K562 (cell line): ENCODE results near the gene GLYATL1B. TPM values are rescaled to one million over a fixed set of nuclear protein-coding genes. Genes with fewer than 3 reads are reported as not detected.

ENCODE experiments used
- CHD2 ChIP-seq: IDR thresholded peaks from 2 replicates; pipeline ENCODE4 v1.6.1; 2011; ENCODE audit warnings: low read depth, low read length
- L3MBTL2 ChIP-seq: fragments of 450-650 bp; IDR thresholded peaks from 2 replicates; pipeline ENCODE4 v1.6.1; 2016; ENCODE audit warnings: mild to moderate bottlenecking, moderate library complexity
- LARP7 ChIP-seq: fragments of 450-650 bp; IDR thresholded peaks from 2 replicates; pipeline ENCODE4 v1.6.1; 2016
- MAZ ChIP-seq, 2 experiments: fragments of 450-650 bp in 1 of 2; sonication (generic) in 1 of 2; formaldehyde crosslinking; IDR thresholded peaks in 1 of 2; conservative IDR thresholded peaks in 1 of 2; 2 replicates each; pipeline versions ENCODE4 v1.4.0 to v1.5.0; 2020; ENCODE audit warnings: mild to moderate bottlenecking in 1 of 2, missing genetic modification reagents in 1 of 2
- NFIC ChIP-seq: fragments of 450-650 bp; IDR thresholded peaks from 2 replicates; pipeline ENCODE4 v1.6.1; 2017; ENCODE audit warnings: mild to moderate bottlenecking, inconsistent platforms
- NRF1 ChIP-seq, 2 experiments: fragments of 450-650 bp; IDR thresholded peaks in 1 of 2; conservative IDR thresholded peaks in 1 of 2; 2 replicates each; pipeline ENCODE4 v1.6.1; 2014; ENCODE audit warnings: mild to moderate bottlenecking in 2 of 2
- ZNF707 ChIP-seq: fragments of 250-450 bp; sonication (Bioruptor Pico); conservative IDR thresholded peaks from 2 replicates; pipeline ENCODE4 v1.8.0; 2022; ENCODE audit warnings: inconsistent platforms, mild to moderate bottlenecking, moderate library complexity
- polyA plus RNA-seq, 8 experiments: library from polyadenylated mRNA; depleted of rRNA in 4 of 8; stranded (reverse) in 5 of 8; unstranded in 3 of 8; fragments of >200 nt; fragmentation: Nextera tagmentation in 2 of 8; fragmentation: Illumina TruSeq in 1 of 8; extraction: Ambion mirVana in 2 of 8; extraction: Trizol in 1 of 8; gene quantifications; 2 replicates each; pipeline versions ENCODE4 v1.2.1 to v1.2.3, GENCODE V29; 2011 to 2014; ENCODE audit warnings: inconsistent platforms in 1 of 8, missing spikeins in 1 of 8
- total RNA-seq, 7 experiments: library from RNA; depleted of rRNA in 6 of 7; stranded (reverse); fragments of >200 nt in 6 of 7; fragmentation: Illumina TruSeq in 2 of 7; extraction: Trizol in 2 of 7; gene quantifications; 2 replicates each; pipeline versions ENCODE4 v1.2.1 to v1.2.3, GENCODE V29; 2011 to 2021; ENCODE audit warnings: low replicate concordance in 1 of 7
- TF ChIP-seq, protein P1 (sequence below), 3 experiments: IDR thresholded peaks in 2 of 3; conservative IDR thresholded peaks in 1 of 3; 2 replicates each; pipeline ENCODE4 v1.5.1; 2011 to 2012; ENCODE audit warnings: low read length in 3 of 3, mild to moderate bottlenecking in 3 of 3, control low read depth in 2 of 3, improper control_type of control experiment in 1 of 3, inconsistent platforms in 1 of 3, low read depth in 1 of 3, mixed read lengths in 1 of 3, moderate library complexity in 1 of 3; ENCODE audit not compliant: insufficient read depth in 2 of 3
- TF ChIP-seq, protein P2 (sequence below): fragments of 200-800 bp; sonication (Bioruptor generic); IDR thresholded peaks from 2 replicates; pipeline ENCODE4 v1.6.1; 2017; ENCODE audit warnings: missing genetic modification characterization, missing compliant biosample characterization

The GLYATL1B gene
- total and polyA plus RNA-seq, 9 of the 15 experiments (the other 6 are each of a cell fraction or from before 2014, with no cell fraction given): not detected

DNA sequence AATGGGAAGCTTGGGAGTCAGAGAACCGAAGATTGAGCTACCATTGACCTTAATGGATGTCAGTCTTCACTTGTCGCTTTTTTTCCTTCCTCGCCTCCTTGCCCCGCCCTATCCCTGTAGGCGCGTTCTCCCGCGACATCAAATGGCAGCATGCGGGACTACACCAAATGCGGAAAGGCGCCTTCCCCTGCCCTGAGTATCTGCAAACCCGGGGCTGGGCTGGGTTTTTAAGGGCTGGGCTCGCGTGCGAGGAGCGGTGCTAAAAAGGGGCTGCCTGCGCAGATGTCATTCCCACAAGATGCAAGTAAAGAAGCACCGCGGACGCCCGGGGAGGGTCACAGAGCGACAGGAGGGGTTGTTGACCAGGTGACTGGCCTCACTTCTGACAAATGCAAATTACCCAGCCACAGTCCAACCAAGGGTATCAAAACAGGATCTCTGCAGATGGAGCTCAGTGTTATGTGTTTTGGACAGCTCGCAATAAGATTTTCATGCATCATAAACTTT lies 16.2 kb downstream of the GLYATL1B start (continued):
- TF ChIP-seq MAZ (CRISPR knock-in tag; conservative IDR thresholded peaks at IDR 0.05 in 1 of 2, IDR thresholded peaks at IDR 0.05 in 1 of 2): peak; percentile 63 to 65; a peak in 3 of 4 replicates
- no peak for TF ChIP-seq NFIC
- TF ChIP-seq, protein P1, sequence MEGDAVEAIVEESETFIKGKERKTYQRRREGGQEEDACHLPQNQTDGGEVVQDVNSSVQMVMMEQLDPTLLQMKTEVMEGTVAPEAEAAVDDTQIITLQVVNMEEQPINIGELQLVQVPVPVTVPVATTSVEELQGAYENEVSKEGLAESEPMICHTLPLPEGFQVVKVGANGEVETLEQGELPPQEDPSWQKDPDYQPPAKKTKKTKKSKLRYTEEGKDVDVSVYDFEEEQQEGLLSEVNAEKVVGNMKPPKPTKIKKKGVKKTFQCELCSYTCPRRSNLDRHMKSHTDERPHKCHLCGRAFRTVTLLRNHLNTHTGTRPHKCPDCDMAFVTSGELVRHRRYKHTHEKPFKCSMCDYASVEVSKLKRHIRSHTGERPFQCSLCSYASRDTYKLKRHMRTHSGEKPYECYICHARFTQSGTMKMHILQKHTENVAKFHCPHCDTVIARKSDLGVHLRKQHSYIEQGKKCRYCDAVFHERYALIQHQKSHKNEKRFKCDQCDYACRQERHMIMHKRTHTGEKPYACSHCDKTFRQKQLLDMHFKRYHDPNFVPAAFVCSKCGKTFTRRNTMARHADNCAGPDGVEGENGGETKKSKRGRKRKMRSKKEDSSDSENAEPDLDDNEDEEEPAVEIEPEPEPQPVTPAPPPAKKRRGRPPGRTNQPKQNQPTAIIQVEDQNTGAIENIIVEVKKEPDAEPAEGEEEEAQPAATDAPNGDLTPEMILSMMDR (IDR thresholded peaks at IDR 0.05 in 2 of 3, conservative IDR thresholded peaks at IDR 0.05 in 1 of 3; ENCODE audit: insufficient read depth in 2 of 3, low read depth in 1 of 3, low read length in 3 of 3): peak; percentile 50 to 59 (median 55); a peak in 4 of 6 replicates
- TF ChIP-seq NRF1 (conservative IDR thresholded peaks at IDR 0.05 in 1 of 2, IDR thresholded peaks at IDR 0.05 in 1 of 2): peak; percentile 42 to 46
- TF ChIP-seq CHD2: peak; percentile 67
- TF ChIP-seq L3MBTL2: peak; percentile 43
- TF ChIP-seq, protein P2, sequence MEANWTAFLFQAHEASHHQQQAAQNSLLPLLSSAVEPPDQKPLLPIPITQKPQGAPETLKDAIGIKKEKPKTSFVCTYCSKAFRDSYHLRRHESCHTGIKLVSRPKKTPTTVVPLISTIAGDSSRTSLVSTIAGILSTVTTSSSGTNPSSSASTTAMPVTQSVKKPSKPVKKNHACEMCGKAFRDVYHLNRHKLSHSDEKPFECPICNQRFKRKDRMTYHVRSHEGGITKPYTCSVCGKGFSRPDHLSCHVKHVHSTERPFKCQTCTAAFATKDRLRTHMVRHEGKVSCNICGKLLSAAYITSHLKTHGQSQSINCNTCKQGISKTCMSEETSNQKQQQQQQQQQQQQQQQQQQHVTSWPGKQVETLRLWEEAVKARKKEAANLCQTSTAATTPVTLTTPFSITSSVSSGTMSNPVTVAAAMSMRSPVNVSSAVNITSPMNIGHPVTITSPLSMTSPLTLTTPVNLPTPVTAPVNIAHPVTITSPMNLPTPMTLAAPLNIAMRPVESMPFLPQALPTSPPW (CRISPR knock-in tag): peak; percentile 61
- no peak for TF ChIP-seq ZNF707 (CRISPR knock-in tag)
- TF ChIP-seq LARP7: no peak
